GM21381 (cell line): Measurements from ENCODE around the gene FOXF1.

ENCODE experiments used
- ATAC-seq: cut with Tn5 transposase; IDR thresholded peaks from one replicate; pipeline ENCODE4 v1.9.1; 2021; ENCODE audit warnings: mild to moderate bottlenecking, moderate library complexity; ENCODE audit not compliant: unreplicated experiment

FOXF1 gene

DNA sequence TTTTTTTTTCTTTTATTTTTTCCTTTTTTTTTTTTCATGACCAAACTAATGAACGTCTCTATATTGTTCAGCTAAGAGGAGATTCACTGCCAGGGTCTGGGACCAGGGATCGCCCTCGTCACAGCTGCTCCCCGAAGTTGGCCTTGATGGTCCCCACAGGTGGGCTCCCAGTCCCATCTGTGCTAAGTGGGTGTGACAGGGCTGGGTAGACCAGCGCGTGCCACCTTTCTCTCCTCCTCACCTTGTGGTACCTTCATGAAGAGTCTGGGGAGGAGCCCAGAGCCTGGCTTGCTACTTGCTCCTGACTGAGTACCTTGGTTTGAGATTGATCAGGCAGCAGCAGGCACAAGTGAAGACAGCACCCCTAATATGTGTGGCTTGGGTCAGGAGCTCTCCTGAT is 6.5 kb upstream of the FOXF1 start:
- no peak for ATAC-seq

DNA sequence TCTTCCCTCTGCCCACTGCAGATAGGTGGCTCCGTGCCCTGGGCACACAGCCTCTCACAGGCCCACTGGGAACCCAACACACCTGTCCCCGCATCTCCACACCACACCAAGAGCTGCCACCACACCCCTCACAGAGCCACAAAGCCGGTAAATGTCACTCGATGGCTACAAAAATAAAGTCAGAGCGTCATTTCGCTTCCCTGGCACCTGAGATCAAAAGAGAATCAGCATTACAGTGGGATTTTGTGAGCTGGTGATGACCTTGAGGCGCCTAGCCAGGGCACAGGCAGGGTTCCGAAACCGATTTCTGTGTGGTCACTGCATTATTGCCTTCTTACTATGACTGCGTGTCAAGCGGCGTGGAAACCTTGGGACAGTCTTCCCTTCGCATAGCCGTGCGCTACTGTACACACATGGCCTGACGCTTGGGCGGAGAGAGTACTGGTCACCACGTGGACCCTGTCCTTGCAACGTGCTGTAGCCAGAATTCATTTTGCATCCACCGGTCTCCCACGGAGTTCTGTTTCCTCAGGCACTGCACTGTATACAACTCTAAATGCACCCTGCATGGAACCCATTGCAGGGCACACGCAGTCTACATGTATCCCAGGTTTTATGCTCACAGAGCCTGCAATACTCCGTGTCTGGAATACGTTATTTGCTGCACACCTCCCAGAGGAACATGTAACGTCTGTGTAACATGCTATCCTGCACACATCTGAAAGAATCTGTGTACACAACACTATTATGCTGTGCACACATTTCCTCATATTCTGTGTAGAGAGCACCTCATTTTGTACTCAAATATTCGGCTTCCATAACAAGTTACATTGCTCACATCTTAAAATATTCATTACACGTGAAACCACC is 5.8 kb upstream of the FOXF1 start:
- ATAC-seq, result no peak

DNA sequence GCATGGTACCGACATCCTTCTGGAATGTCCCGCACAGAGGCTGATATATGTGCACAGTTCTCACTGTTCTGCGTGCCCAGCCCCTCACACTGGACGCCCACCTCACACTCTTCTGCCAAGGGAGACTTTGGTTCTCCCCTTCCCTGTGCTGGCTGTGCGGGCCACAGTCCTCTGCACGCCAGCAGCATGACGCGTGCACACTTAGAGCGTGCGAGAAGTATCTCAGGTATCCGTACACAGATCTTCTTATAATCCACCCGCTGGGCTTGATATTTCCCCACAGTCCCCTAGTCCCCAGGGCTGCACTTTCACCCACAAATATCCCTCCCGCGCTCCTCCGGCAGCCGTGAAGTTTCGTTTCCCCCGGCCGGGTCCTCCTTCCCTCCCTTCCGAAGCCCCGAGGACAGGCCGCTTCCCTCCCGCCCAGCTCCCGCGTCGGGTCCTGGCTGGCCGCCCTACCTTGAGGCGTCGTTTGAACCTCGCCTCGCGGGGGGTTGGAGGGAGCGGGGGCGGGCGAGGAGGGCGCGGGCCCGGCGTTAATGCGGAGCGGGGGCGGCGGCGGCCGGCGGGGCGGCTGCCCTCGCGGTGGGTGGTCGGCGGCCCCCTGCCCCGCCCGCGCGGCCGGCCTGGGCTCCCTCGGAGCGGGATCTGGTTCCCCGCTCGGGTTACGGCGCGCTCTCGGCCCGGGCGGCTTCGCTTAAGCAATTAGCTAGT is 5.0 kb upstream of the FOXF1 start:
- ATAC-seq, result no peak

DNA sequence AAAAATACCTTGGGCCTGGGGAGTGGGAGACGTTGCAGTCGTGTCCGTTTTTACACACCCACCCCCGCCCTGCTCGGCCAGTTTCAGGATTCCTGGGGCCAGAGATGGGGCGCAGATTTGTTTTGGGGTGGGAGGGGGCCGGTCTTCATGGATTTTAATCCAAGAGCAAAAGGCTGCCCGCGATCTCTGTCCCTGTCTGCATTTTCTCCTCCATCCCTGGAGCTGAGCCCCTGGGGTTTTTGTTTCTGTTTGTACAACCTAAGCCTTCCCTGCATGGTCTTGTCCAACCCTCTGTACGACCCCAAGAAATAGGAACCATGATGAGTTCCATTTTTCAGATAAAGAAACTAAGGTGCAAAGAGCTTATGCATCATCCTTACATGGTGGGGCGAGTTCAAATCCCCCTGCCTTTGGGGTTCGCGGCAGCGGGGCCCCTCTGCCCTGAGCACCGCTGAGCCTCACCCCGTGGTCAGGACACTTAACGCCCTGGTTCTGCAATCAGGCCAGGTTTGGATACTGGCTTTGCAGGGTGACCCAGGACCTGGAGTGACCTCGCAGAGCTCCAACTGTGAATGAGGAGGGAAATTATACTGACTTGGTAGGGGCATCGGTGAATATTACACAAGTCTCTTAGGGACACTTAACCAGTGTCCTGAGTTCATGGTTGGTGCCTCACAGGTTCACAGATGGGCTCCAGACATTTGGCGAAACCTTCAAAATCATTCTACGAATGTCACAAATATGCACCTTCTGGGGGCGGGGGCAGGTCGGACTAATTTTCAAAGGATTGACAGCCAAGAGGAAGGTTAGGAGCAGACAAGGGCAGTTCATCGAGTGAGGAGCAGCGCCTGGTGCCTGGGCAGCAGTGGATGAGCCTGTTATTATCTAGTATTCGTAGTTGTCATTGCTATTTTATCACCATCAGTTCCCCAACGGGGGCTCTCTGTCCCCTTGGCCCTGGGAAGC is 4.1 kb upstream of the FOXF1 start:
- ATAC-seq, result no peak

DNA sequence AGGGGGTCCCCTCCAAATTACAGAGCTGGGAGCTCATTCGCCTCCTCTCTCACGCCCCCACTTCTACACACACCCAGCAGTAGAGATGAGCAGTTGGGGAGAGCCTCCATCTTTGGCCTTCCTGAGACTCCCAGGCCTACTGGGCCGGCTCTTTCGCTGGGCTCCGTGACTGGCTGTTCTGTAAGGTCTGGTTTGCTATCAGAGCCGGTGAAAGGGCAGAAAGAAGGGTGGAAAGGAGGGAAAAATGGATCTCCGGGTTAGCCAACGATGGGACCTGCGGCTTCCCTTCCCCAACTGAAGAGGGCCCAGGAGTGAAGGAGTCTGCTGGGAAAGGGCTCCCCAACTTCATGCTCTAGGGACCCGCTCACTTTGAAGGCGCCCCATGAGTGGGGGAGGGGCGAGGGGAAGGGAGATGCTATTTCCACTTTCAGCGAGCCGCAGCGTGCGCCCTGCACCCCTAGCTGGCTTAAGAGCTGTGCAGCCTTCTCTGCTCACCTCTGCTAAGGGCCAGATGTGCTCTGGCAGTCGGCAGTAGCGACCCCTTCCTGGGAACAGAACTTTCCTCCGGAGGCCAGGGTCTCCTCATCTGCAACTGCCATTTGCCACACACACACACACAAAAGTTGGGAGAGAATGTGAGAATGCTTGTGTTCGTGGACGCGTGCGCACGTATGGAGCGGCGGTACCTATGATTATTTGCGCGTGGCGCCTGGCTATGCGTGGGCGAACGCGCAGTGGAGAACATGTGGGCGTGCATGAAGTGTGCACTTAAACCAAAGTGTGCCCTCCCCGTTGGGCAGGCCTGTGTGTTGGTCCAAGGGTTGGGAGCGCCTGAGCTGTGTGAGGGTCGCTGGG is 2.9 kb upstream of the FOXF1 start:
- ATAC-seq, result no peak

DNA sequence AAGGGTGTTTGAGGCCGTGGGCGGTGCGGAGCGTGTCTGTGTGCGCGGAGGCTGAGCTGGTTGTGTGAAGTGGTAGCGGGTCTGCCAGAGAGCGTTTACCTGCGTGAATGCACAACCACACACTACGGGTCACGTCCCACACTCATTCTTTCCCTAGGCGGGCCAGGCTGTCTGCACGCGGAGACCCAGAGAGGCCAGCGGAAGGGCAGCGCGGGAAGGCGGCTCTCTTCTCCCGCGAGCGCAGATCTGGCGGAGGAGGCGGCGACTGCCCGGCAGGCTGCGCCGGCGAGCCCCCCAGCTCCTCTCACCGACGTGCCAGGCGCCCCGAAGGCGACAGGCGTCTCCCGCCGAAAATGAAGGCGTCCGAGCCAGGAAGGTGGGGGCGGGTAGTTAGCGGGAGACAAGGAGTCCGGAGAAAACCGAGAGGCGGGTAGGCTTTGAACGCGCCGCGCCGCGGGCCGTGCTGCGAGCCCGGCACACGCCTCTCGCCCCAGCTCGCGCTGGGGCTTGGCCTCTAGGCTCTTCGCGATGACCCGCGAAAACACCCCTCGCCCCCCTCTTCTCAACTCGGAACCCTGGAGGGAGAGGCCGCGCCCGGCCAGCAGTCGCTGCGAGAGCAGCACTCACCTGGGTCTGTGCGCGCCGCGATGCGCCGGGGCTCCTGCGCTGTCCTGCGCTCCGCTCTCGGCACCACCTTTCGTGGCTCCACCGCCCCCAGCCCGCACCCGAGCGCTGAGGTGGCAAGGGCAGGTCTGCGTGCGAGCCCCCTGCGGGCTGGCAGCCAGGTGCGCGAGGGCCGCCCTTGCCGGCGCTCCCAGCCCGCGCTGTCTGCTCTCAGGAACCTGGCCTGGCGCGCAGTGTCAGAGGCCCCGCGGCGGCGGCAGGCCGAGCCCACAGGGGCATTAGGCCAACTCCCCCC is 2.0 kb upstream of the FOXF1 start:
- no peak for ATAC-seq

DNA sequence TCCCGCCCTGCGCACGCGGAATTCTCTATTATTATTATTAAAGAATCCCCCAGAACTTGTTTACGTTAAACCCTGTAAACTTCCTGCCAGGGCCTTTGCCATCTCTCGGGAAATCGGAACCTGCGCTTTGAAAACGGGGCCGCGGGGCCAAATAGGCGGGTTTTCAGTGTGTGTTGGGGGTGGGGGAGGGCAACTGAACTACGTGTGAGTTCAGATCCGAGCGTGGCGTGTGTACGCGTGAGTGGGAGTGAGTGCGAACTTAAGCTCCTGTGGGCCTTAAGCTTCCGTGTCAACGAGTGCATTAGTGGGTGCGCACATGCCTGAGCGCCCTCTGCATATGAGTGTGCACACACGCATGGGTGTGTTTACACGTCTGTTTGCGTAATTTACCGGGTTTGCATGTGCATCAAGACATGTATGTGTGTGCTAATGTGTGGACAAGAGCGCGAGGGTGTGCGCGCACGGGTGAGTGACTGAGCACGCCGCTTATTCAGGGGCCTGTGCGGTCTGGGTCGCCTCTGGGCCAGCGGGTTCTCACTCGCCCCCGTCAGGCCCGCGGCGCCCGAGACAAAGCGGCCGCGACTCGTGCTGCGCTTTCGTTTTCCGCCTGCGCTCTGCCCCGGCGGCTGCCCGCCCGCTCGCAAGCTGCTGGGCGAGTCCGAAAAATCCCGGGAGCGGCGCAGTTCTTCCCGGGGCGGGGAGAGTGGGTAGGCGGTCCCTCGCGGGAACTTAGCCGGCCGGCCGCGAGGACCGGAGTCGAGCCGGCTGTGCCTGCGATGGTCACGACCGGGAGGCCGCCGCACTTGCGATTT is 1.2 kb upstream of the FOXF1 start:
- no peak for ATAC-seq

DNA sequence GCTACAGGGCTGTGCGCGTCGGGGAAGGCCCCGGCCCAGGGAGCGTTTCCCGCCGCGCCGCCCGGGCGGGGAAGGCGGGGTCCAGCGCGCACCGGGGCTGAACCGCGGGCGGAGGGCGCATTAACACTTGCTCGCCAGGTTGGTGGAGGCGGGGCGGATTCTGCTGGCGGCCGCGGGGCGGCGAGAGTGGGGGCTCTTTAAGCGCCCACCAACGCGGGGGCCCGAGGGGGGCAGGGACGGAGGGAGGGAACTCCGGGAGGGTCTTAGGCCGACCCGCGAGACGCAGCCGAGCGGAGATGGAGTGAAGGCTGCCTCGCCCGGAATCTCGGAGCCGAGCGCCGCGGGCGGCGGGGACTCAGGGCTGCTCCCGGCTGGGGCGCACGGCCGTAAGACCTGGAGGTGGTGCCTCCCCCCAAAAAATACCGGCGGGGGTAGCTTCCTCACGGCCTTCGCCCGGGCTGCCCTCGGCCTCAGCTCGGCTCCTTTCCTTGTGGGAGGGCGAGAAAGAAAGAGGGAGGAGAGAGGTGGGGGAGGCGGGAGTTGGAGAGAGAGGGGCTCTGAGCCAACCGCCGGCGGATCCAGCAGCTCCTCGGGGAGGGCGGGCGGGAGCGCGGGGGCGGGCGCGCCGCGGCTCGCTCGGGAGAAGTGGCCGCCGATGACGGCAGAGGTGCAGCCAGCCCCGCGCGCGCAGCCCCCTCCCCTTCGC is 415 bp upstream of the FOXF1 start:
- no peak for ATAC-seq

DNA sequence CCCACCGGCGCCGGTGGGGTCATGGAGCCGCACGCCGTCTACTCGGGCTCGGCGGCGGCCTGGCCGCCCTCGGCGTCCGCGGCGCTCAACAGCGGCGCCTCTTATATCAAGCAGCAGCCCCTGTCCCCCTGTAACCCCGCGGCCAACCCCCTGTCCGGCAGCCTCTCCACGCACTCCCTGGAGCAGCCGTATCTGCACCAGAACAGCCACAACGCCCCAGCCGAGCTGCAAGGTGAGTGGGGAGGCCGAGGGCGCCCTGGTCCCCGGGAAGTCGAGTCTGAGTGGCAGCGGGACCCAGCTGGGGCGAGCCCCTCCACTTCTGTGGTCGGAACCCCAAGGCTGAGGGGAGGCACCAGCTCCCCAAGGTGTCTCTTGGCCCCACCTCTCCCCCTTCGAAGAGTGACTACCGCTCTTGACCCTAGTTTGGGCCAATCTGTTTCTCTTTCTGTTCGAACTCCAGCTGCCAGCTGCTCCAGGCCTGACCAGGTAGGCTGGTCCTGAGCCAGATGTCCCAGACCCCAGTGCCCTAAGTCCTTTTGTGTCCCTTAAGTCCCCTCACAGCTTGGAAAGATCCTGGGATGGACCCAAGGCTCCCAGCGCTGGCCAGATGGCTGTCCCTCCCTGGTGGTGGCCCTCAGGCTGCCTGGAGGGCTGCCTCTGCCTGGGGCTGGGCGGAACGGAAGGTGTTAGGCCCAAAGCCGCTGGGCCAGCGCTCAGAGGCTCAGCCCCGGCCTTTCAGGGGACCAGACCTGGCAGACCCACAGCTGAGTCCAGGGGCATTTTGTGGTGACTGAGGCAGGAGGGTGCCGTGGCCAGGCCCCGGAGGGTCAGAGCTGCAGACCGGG is 1.2 kb downstream of the FOXF1 start:
- ATAC-seq, result no peak

DNA sequence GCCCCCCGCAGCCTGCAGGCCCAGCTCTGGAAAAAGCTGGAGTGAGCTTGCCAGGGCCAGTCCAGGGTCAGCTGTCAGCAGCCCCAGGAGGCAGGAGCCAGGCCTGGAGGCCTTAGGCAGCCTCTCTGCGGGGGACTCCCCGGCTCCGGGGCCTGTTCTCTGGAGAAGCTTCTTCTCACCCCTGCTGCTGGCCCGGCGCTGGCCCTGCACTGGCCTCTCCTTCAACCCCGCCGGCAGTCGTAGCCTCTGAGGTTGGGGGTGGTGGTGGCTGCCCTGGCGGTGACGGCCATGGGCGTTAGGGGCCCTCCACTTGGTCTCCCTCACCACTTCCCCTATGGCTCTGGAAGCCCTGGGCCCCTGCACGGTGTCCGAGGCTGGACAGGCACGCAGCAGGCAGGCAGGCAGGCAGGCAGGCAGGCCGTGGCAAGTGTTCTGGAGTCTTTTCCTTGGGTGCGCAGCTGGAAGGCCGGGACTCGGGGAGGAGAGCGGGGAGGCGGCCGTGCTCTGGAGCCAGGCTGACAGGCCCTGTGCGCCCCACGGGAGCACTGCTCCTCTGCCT is 2.1 kb downstream of the FOXF1 start:
- no peak for ATAC-seq

DNA sequence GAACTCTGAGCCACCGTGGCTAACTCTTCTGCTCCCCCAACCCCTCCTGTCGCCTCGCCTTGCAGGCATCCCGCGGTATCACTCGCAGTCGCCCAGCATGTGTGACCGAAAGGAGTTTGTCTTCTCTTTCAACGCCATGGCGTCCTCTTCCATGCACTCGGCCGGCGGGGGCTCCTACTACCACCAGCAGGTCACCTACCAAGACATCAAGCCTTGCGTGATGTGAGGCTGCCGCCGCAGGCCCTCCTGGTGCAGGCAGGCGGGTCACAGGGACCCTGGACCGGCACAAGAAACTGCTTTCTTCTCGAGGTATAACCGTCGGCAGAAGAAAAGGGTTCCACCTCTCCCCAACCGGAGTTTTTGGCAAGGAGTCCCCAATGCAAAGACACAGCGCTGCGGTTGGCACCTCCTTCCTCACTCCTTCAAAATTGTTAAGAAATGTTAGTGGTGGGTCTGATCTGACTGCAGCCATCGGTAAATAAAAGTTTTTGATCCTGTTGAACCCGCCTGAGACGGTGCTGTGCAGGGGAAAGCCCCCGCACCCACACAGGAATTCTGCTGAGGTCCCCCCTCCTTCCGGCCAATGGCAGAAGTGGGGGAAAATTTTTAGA is 2.6 kb downstream of the FOXF1 start:
- no peak for ATAC-seq

DNA sequence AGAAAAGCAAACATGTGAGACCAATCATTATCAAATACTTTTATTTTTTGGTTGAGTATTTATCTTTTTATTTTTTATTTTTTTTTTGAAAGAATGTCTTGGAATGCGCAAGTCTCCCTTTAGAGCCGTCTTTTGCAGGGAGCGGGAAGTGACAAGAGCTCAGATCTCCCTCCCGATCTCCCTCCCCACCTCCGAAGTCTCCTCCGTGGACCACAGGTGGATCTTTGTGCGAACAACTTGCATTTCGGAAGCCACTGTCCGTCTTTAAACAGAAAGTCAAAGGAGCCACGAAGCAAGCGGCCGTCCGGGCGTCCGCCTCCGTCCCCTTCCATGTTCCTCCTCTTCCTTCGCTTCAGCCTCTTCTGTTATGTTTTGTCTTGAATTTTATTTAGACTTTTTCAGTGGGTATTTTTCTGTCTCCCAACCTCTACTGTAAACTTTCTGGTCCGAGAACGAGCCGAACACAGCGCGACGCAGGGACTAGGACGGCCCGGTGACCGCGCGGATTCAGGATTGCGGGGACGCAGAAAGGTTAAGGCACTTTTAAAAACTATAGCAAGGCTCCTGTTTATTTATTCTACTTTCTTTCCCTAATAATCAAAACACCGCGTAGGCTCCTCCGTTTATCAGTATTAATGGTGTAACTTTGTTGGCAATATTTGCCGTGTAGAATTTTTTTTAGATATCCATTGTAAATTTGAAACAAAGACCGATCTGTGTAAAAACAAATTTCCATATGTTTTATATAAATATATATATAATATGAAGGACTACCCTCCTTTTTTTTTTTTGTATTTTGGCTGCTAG is 3.3 kb downstream of the FOXF1 start:
- no peak for ATAC-seq

DNA sequence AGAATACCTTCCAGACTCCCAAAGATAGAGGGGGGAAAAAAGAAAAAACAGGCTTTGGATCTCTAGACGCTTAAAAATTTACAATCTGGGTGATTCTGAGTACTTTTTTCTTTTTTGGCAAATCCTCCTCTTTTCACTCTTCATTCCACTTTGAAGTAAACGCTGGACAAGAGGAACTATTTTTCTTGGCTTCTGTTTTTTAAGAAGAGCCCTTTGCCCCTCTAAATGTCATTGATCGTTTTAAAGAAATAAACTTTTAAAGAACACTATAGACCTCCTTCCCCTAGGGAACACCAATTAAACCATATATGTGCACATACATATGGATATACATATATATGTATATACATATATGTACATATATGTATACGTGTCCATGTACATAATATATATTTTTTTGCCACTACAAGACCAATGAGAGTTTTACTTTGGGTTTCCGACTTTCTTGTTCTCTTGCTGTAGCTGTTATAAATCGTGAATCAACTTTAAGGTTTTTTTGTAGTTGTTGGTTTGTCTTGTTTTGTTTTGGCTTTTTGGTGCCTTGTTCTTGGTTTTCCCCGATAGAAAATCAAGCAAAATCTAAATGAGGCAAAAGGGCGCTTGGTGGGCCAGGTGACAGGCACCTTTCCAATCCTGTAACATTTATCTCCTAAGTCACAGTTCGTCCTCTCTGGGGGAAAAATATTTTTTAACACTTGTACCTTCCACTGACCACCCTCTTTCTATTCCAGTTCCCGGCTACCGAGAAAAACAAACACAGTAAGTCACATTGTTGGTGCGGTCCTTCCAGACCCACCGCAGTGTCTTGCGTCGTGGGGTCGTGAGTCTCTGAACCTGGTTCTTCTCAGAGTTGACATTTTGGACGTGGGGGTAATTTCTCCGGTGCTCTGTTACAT is 4.4 kb downstream of the FOXF1 start:
- no peak for ATAC-seq

DNA sequence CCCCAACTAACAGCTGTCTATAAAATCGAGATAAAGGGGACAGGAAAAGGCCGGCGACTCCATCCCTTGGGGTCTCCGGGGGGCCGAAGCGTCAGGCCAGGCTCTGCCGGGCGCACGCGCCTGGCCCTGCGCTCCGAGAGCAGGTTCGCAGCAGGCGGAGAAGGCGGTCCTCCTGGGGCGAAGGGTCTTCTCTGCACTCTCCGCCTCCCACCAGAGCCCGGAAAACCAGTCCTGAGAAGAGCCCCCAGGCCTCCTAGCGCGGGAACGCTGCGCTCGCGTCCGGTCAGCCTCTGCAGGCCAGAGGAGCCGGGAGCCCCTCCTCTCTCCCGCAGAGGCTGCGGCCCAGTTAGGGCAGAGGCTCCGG is 5.1 kb downstream of the FOXF1 start:
- no peak for ATAC-seq
